Measurements from ENCODE around the gene NOP53. TPM values are rescaled to one million over a fixed set of nuclear protein-coding genes. Genes with fewer than 3 reads are reported as not detected.

Gene NOP53
- total RNA-seq, 1 donor: 55.7 TPM

DNA sequence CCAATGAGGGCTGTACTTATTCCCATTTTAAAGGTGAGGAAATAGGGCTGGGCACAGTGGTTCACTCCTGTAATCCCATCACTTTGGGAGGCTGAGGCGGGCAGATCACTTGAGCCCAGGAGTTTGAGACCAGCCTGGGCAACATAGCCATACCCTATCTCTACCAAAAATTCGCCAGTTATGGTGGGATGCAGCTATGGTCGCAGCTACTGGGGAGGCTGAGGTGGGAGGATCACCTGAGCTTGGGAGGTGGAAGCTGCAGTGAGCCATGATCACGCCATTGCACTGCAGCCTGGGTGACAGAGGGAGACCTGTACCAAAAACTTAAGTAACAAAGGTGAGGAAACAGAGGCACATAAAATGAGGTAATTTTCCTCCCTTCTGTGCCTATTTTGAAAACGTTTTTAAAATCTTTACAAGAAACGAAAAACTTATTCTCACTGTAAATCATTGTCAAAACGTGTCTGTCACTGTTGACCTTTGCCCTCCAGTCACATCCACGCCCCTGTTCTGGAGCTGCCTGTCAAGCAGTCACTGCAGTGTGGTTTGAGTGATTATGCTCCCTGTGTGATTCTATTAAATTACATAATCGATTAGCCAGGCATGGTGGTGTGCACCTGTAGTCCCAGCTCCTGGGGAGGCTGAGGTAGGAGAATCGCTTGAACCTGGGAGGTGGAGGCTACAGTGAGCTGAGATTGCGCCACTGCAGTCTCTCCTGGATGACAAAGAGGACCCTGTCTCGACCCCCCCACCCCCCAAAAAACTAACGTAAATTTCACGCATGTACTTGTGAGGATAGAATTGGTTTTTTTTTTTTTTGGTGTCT lies 12.5 kb downstream of the NOP53 start:
- TF ChIP-seq, protein P1, sequence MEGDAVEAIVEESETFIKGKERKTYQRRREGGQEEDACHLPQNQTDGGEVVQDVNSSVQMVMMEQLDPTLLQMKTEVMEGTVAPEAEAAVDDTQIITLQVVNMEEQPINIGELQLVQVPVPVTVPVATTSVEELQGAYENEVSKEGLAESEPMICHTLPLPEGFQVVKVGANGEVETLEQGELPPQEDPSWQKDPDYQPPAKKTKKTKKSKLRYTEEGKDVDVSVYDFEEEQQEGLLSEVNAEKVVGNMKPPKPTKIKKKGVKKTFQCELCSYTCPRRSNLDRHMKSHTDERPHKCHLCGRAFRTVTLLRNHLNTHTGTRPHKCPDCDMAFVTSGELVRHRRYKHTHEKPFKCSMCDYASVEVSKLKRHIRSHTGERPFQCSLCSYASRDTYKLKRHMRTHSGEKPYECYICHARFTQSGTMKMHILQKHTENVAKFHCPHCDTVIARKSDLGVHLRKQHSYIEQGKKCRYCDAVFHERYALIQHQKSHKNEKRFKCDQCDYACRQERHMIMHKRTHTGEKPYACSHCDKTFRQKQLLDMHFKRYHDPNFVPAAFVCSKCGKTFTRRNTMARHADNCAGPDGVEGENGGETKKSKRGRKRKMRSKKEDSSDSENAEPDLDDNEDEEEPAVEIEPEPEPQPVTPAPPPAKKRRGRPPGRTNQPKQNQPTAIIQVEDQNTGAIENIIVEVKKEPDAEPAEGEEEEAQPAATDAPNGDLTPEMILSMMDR (IDR thresholded peaks at IDR 0.05; ENCODE audit: extremely low read depth, low read depth, low read length): no peak
- H3K79me2 ChIP-seq (ENCODE audit: insufficient read depth, low read length): no peaks in the 10 kb centered on the region
- H3K36me3 ChIP-seq (ENCODE audit: insufficient read depth, low read length): peaks cover 44% of the 10 kb centered on the region
- H3K4me3 ChIP-seq (ENCODE audit: insufficient read depth, low read length): no peak overlapping the region
- no peak overlapping the region for H2AFZ ChIP-seq (ENCODE audit: low read length)
- no peak overlapping the region for H3K4me2 ChIP-seq (ENCODE audit: insufficient read depth, low read length)
- no peaks in the 10 kb centered on the region for H3K9me3 ChIP-seq (ENCODE audit: low read depth, low read length)
- peak; percentile 51 for DNase-seq (ENCODE audit: insufficient read length, low spot score, missing footprints)
- H4K20me1 ChIP-seq (ENCODE audit: insufficient read depth, low read length): peaks cover 4% of the 10 kb centered on the region
- no peak overlapping the region for H3K27ac ChIP-seq (ENCODE audit: low read depth, low read length)
- no peaks in the 10 kb centered on the region for H3K4me1 ChIP-seq (ENCODE audit: insufficient read depth, low read length)
- no peaks in the 10 kb centered on the region for H3K27me3 ChIP-seq (ENCODE audit: insufficient read depth, low read length)

DNA sequence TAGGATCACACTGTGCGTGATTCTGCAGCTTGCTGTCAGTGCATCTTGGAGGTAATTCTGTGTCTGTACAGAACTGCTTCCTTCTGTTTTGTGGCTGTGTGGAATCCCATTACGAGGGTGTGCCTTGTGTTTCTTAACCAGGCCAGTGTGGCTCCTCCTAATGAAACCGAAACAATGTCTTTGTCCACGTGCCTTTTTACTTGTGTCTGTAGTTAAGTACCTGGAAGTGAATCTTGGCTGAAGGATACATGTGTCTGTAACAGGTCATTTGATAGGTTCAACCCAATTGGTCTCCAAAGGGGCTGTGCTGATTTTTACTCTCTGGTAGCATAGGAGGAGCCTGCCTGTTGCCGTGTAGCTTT lies 13.1 kb downstream of the NOP53 start:
- Histone ChIP-seq H3K4me1 (ENCODE audit: insufficient read depth, low read length) (no peaks in the 10 kb centered on the region), H3K79me2 (ENCODE audit: insufficient read depth, low read length) (no peaks in the 10 kb centered on the region), H3K9me3 (ENCODE audit: low read depth, low read length) (no peaks in the 10 kb centered on the region), H3K27me3 (ENCODE audit: insufficient read depth, low read length) (no peaks in the 10 kb centered on the region), H2AFZ (ENCODE audit: low read length) (no peak overlapping the region), H4K20me1 (ENCODE audit: insufficient read depth, low read length) (no peaks in the 10 kb centered on the region), H3K4me2 (ENCODE audit: insufficient read depth, low read length) (no peak overlapping the region), H3K4me3 (ENCODE audit: insufficient read depth, low read length) (no peak overlapping the region), H3K36me3 (ENCODE audit: insufficient read depth, low read length) (peaks cover 38% of the 10 kb centered on the region), H3K27ac (ENCODE audit: low read depth, low read length) (no peak overlapping the region)
- DNase-seq (ENCODE audit: insufficient read length, low spot score, missing footprints): peak; percentile 23
- TF ChIP-seq, protein P1 (IDR thresholded peaks at IDR 0.05; ENCODE audit: extremely low read depth, low read depth, low read length): no peak

DNA sequence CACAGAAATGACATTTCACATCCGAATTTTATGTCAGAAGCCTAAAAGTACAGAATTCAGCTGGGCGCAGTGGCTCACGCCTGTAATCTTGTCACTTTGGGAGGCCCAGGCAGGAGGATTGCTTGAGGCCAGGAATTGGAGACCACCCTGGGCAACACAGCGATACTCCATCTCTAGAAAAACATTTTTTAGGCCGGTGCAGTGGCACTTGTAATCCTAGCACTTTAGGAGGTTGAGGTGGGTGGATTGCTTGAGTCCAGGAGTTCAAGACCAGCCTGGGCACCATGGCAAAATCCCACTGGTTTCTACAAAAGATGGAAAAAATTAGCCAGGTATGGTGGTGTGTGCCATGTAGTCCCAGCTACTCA lies 15.3 kb downstream of the NOP53 start:
- Histone ChIP-seq H2AFZ (ENCODE audit: low read length) (no peak overlapping the region), H3K4me2 (ENCODE audit: insufficient read depth, low read length) (no peak overlapping the region), H3K79me2 (ENCODE audit: insufficient read depth, low read length) (no peaks in the 10 kb centered on the region), H3K27me3 (ENCODE audit: insufficient read depth, low read length) (no peaks in the 10 kb centered on the region), H4K20me1 (ENCODE audit: insufficient read depth, low read length) (no peaks in the 10 kb centered on the region), H3K9me3 (ENCODE audit: low read depth, low read length) (no peaks in the 10 kb centered on the region), H3K4me1 (ENCODE audit: insufficient read depth, low read length) (no peaks in the 10 kb centered on the region), H3K4me3 (ENCODE audit: insufficient read depth, low read length) (no peak overlapping the region), H3K36me3 (ENCODE audit: insufficient read depth, low read length) (peaks cover 32% of the 10 kb centered on the region), H3K27ac (ENCODE audit: low read depth, low read length) (no peak overlapping the region)
- no peak for DNase-seq (ENCODE audit: insufficient read length, low spot score, missing footprints)
- TF ChIP-seq, protein P1 (IDR thresholded peaks at IDR 0.05; ENCODE audit: extremely low read depth, low read depth, low read length): no peak

DNA sequence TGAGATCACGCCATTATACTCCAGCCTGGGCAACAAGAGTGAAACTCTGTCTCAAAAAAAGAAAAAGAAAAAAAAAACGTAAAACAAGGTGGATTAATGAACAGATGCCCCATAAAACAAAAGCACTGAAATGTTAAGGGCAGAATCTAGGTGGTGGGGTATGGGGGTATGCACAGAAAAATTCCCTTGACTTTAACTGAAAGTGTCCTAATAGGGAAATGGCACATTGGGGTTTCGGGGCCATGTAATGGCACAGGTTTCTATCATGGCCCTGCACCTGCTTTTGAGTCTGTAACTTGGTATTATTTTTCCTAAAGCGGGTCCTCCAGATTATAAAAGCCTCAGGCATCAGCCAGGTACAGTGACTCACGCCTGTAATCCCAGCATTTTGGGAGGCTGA lies 16.2 kb downstream of the NOP53 start:
- TF ChIP-seq, protein P1 (IDR thresholded peaks at IDR 0.05; ENCODE audit: extremely low read depth, low read depth, low read length): no peak
- no peak overlapping the region for H3K4me3 ChIP-seq (ENCODE audit: insufficient read depth, low read length)
- H3K79me2 ChIP-seq (ENCODE audit: insufficient read depth, low read length): no peaks in the 10 kb centered on the region
- DNase-seq (ENCODE audit: insufficient read length, low spot score, missing footprints): no peak
- H4K20me1 ChIP-seq (ENCODE audit: insufficient read depth, low read length): peaks cover 2% of the 10 kb centered on the region
- no peak overlapping the region for H3K4me2 ChIP-seq (ENCODE audit: insufficient read depth, low read length)
- H2AFZ ChIP-seq (ENCODE audit: low read length): no peak overlapping the region
- H3K27me3 ChIP-seq (ENCODE audit: insufficient read depth, low read length): no peaks in the 10 kb centered on the region
- H3K4me1 ChIP-seq (ENCODE audit: insufficient read depth, low read length): no peaks in the 10 kb centered on the region
- H3K36me3 ChIP-seq (ENCODE audit: insufficient read depth, low read length): peaks cover 22% of the 10 kb centered on the region
- H3K27ac ChIP-seq (ENCODE audit: low read depth, low read length): no peak overlapping the region
- H3K9me3 ChIP-seq (ENCODE audit: low read depth, low read length): no peaks in the 10 kb centered on the region

Data from osteoblast (primary cell).